Neural crest cell (in vitro differentiated cells): ENCODE results near the gene SYT3. TPM values are rescaled to one million over a fixed set of nuclear protein-coding genes. Genes with fewer than 3 reads are reported as not detected.
A peak's percentile ranks its signal among the peaks of the same experiment; 100 is the strongest.

Experiments
- DNase-seq: peaks from one replicate; pipeline ENCODE4 v3.0.0; 2021; ENCODE audit warnings: low read depth, mixed read lengths, low spot score
- H3K27ac Mint-ChIP-seq: one replicate; pipeline ENCODE4 v1.8.0; 2021; ENCODE audit warnings: mild to moderate bottlenecking, mixed read lengths; ENCODE audit not compliant: unreplicated experiment
- H3K27me3 Mint-ChIP-seq: 2 replicates; pipeline ENCODE4 v1.8.0; 2021; ENCODE audit warnings: low read depth, mild to moderate bottlenecking, mixed read lengths
- H3K36me3 Mint-ChIP-seq: 2 replicates; pipeline ENCODE4 v1.8.0; 2021; ENCODE audit warnings: low read depth, mild to moderate bottlenecking, mixed read lengths
- H3K4me1 Mint-ChIP-seq: 2 replicates; pipeline ENCODE4 v1.8.0; 2021; ENCODE audit warnings: mixed read lengths
- H3K4me3 Mint-ChIP-seq: one replicate; pipeline ENCODE4 v1.8.0; 2021; ENCODE audit warnings: mild to moderate bottlenecking, mixed read lengths
- H3K9me3 Mint-ChIP-seq: 2 replicates; pipeline ENCODE4 v1.8.0; 2021; ENCODE audit warnings: mixed read lengths
- CTCF ChIP-seq: fragments of 200-600 bp; sonication (generic); conservative IDR thresholded peaks from 2 replicates; pipeline ENCODE4 v1.5.0; 2021; ENCODE audit warnings: antibody characterized with exemption, mild to moderate bottlenecking
- total RNA-seq: library from RNA; stranded (reverse); gene quantifications from 2 replicates; pipeline ENCODE4 v1.2.1, GENCODE V29; 2021

SYT3 gene
- total RNA-seq, 1 donor from 2014 or later: 2.0 TPM

GRCh38 chr19:50640368-50640767, 687 bp upstream of the SYT3 start:
- no peak for DNase-seq
- peaks cover 56% of the 10 kb centered on the region for H3K27me3 Mint-ChIP-seq
- H3K4me3 Mint-ChIP-seq: peak overlapping the region; percentile 57
- no peaks in the 10 kb centered on the region for H3K36me3 Mint-ChIP-seq
- TF ChIP-seq CTCF: no peak
- no peak overlapping the region for H3K27ac Mint-ChIP-seq
- peaks cover 6% of the 10 kb centered on the region for H3K4me1 Mint-ChIP-seq
- H3K9me3 Mint-ChIP-seq: no peaks in the 10 kb centered on the region

- Mint-ChIP-seq H3K27ac (no peak overlapping the region), H3K36me3 (peaks cover 2% of the 10 kb centered on the region), H3K4me3 (peak overlapping the region; percentile 96), H3K27me3 (peaks cover 59% of the 10 kb centered on the region), H3K9me3 (peaks cover 3% of the 10 kb centered on the region), H3K4me1 (peaks cover 6% of the 10 kb centered on the region)
- no peak for DNase-seq
- TF ChIP-seq CTCF: no peak
These were observed 1.1 kb downstream of the SYT3 start for GRCh38 chr19:50638600-50638999.

DNA sequence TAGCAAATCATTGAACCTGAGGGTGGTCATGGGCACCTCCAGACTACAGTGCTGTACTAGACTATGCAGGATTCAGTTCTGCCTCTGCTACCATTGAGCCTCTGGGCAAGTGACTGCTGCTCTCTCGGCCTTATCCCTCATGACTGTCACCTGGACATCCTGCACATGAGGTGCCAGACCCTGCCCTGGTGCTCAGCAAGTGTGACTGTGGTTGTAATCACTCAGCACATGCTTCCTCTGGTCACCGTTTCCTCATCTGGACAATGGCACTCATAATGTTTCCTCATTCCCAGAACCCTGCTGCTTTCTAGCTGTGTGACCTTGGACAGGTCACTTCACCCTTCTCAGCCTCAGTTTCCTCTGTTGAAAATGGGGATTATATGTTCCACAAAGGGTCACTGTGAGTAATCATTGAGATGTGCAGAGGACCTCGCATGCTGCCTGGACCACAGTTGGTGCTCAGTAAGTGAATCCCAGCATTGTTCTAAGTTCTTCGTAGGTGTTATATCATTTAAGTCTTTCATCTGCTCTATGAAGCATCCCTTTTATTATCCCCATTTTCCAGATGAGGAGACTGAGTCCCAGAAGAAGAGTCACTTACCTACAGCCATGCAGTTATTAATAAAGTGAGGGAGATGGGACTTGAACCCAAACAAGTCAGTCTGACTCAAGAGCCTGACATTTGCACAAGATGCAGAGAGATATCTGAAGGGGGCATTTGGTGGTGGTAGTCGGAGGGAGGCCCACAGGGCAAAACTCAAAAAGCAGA, 3.2 kb downstream of the SYT3 start:
- H3K4me3 Mint-ChIP-seq: peak overlapping the region; percentile 23
- H3K4me1 Mint-ChIP-seq: peaks cover 6% of the 10 kb centered on the region
- peaks cover 4% of the 10 kb centered on the region for H3K36me3 Mint-ChIP-seq
- H3K27ac Mint-ChIP-seq: no peak overlapping the region
- no peak for TF ChIP-seq CTCF
- no peak for DNase-seq
- H3K27me3 Mint-ChIP-seq: peaks cover 56% of the 10 kb centered on the region
- H3K9me3 Mint-ChIP-seq: peaks cover 7% of the 10 kb centered on the region

DNA sequence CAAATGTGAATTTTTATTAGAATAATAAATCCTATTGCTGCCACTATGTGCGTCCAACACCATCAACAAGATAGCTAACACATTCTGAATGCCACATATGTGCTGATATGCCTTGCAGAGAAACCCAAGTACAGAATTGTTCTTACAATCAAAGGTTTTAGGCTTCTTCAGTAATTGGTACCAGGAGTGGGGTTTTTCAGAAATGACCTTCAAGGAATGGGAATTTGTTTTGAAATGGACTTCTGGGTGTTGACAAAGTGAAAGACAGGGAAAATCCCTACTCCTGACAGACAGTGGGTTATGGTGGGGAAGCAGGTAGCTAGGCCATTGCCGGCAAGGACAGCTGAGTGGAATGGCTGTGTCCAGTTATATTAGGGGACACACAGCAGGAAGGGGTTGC, 5.7 kb downstream of the SYT3 start:
- Mint-ChIP-seq H3K9me3 (peaks cover 7% of the 10 kb centered on the region), H3K36me3 (peaks cover 4% of the 10 kb centered on the region), H3K4me1 (peaks cover 6% of the 10 kb centered on the region), H3K4me3 (no peak overlapping the region), H3K27ac (no peak overlapping the region), H3K27me3 (peaks cover 47% of the 10 kb centered on the region)
- no peak for TF ChIP-seq CTCF
- no peak for DNase-seq

DNA sequence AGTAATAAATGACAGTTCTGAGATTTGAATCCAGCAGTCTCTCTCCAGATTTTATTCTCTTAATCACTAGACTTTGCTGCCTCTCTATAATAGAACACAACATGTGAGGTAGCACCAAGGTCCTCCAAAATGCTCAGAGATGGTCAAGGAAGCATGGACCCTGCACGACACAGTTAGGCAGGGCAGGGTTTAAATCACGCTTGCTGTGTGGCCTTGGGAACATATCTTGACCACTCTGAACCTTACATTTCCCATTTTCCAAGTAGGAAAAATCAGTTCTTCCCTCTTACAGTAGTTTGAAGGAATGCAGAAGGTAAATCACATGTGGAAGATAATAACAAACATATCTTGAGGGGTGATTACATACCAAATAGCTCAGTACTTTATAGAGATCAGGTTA, 6.3 kb downstream of the SYT3 start:
- Mint-ChIP-seq H3K4me3 (no peak overlapping the region), H3K36me3 (peaks cover 4% of the 10 kb centered on the region), H3K4me1 (peaks cover 2% of the 10 kb centered on the region), H3K9me3 (peaks cover 7% of the 10 kb centered on the region), H3K27ac (no peak overlapping the region), H3K27me3 (peaks cover 43% of the 10 kb centered on the region)
- no peak for DNase-seq
- TF ChIP-seq CTCF: no peak
